ENCODE results near the gene SDK1.

Gene SDK1, protein sequence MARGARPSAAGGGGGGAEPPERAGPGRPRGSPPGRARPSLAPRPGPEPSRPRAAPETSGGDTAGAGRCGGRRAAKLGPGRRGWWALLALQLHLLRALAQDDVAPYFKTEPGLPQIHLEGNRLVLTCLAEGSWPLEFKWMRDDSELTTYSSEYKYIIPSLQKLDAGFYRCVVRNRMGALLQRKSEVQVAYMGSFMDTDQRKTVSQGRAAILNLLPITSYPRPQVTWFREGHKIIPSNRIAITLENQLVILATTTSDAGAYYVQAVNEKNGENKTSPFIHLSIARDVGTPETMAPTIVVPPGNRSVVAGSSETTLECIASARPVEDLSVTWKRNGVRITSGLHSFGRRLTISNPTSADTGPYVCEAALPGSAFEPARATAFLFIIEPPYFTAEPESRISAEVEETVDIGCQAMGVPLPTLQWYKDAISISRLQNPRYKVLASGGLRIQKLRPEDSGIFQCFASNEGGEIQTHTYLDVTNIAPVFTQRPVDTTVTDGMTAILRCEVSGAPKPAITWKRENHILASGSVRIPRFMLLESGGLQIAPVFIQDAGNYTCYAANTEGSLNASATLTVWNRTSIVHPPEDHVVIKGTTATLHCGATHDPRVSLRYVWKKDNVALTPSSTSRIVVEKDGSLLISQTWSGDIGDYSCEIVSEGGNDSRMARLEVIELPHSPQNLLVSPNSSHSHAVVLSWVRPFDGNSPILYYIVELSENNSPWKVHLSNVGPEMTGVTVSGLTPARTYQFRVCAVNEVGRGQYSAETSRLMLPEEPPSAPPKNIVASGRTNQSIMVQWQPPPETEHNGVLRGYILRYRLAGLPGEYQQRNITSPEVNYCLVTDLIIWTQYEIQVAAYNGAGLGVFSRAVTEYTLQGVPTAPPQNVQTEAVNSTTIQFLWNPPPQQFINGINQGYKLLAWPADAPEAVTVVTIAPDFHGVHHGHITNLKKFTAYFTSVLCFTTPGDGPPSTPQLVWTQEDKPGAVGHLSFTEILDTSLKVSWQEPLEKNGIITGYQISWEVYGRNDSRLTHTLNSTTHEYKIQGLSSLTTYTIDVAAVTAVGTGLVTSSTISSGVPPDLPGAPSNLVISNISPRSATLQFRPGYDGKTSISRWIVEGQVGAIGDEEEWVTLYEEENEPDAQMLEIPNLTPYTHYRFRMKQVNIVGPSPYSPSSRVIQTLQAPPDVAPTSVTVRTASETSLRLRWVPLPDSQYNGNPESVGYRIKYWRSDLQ (N-terminal part only)

DNA sequence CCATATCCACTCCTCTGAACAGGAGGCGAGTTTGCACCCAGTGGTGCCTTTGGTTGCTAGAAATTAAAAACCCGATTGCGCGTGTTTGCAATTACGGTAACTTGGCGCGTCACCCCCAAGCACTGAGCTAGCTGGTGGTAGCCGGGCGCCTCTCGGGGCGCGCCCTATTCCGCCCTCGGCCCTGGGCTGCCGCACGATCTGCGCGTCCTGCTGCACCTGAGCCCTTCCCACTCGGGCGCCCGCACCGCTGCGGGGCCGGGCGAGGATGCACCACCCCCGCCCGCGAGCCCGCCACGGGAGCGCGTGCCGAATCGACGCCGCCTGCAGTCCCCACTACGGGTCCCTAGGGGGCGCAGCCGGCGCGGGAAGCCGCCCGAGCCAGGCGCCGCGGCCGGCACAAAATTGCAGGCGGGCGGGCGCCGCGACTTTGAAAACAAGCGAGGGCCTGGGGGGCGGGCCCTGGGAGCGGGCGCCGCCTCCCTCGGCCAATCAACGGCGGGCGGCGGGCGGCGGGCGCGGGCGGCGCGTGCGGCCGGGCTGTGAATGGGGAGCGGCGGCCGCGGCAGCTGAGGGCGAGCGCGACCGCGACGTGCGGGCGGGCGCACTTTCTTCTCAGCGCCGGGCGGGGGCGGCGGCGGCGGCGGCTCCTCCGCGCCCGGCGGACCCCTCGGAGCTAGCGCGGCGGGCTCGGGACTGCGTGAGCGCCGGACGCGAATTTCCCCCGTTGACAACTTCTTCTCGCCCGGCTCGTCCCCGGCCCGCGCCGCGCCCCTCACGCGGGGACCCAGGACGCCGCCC lies at the start of gene SDK1:
Gene SDK1 (plus strand): TSS at position 602 of the 798 bp plus-strand sequence. CDS start 335 bp downstream, outside the sequence.
- DNase-seq: peak; percentile 92

DNA sequence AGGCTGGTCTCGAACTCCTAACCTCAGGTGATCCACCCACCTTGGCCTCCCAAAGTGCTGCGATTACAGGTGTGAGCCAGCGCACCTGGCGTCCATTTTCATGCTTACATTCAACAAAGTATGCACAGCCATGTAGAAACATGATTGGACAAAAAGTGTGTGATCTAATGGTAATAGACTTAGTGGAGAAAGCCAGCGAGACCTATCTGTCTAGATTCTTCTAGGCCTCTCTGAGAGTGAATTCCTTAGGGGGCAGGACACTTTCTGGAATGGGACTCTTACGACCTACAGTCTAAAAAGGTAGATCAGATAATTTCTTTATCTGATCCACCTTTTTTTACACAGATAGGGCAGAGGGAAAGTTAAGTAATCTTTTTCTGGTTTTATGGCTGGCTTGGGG lies 46.3 kb upstream of the SDK1 start:
- no peak for DNase-seq

GRCh38 chr7:3259711-3260400 lies 41.2 kb upstream of the SDK1 start:
- no peak for DNase-seq

DNA sequence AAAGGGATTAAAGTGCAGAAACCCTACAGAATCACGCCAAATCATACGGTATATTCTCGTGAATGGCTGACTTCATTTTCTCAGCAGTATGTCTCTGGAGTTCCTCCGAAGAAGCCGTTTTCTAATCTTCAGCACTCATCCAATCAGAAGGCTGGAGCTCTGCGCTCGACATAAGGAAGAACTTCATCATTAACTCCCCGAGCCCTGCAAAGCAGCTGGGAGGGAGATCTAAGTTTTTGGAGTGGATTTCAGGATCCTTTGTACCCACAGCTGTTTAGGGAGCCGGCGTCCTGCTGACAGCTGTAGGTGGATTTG lies 40.7 kb upstream of the SDK1 start:
- no peak for DNase-seq

DNA sequence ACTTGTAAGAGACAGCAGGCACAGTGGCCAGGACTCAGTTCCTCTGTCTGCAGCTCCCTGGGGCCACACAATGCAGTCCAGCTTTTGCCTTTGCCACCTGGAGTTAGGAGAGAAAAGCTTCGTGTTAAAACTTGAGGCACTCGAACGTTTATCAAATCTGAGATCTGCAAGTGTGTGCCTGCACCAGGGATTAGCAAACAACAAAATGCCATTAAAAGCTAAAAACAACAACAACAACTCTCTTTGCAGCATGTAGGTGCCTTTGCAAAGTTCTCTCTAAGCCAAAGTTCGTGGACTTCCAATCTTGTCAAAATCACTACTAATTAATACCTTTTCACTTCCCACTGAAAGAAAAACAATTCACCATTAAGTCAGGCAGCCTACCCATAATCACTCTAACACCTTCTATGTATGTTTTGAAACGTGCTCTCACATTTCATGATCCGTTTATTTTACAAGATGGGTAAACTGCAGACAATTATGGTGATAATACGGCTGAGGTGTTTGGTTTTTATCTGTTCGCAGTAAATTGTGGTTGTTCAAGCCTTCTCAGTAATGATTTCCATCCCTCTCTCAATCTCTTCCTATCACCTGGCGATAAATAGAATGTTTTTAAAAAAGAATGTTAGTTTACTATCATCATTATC lies 36.2 kb upstream of the SDK1 start:
- DNase-seq: no peak

GRCh38 chr7:3265388-3265787 lies 35.7 kb upstream of the SDK1 start:
- no peak for DNase-seq

DNA sequence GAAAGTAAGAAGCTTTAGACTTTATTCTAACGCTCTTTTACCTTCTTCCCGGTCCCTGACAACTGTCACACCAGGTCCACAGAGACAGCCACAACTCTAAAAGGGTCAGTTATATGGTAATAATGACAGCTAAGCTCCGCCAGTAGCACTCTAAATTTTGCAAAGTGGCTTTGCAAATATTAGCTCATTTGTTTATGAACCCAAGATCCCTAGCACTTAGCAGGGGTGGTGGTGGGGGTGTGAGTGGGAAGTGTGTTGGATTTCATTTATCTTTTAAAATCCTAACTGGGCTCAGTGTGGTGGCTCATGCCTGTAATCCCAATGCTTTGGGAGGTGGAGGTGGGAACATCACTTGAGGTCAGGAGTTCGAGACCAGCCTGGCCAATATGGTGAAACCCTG lies 34.8 kb upstream of the SDK1 start:
- DNase-seq: no peak

- no peak for DNase-seq
These were observed 32.9 kb upstream of the SDK1 start for GRCh38 chr7:3267966-3268690.

GRCh38 chr7:3270362-3270761 lies 30.7 kb upstream of the SDK1 start:
- no peak for DNase-seq

DNA sequence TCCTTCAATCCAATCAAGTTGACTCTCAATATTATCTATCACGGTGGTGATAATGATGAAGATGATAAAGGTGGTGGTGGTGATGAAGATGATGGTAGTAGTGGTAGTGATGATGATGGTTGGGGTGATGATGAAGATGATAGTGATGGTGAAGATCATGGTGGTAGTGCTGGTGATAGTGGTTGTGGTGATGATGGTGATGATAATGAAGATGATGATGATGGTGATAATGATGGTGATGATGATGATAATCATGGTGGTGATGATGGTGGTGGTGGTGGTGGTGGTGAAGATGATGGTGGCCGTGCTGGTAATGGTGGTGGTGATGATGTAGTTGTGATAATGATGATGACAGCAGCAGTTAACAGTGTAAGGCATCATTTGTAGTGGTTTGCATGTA lies 29.8 kb upstream of the SDK1 start:
- no peak for DNase-seq

GRCh38 chr7:3272691-3273141 lies 28.3 kb upstream of the SDK1 start:
- DNase-seq: no peak

GRCh38 chr7:3274131-3274530 lies 26.9 kb upstream of the SDK1 start:
- DNase-seq: no peak

DNA sequence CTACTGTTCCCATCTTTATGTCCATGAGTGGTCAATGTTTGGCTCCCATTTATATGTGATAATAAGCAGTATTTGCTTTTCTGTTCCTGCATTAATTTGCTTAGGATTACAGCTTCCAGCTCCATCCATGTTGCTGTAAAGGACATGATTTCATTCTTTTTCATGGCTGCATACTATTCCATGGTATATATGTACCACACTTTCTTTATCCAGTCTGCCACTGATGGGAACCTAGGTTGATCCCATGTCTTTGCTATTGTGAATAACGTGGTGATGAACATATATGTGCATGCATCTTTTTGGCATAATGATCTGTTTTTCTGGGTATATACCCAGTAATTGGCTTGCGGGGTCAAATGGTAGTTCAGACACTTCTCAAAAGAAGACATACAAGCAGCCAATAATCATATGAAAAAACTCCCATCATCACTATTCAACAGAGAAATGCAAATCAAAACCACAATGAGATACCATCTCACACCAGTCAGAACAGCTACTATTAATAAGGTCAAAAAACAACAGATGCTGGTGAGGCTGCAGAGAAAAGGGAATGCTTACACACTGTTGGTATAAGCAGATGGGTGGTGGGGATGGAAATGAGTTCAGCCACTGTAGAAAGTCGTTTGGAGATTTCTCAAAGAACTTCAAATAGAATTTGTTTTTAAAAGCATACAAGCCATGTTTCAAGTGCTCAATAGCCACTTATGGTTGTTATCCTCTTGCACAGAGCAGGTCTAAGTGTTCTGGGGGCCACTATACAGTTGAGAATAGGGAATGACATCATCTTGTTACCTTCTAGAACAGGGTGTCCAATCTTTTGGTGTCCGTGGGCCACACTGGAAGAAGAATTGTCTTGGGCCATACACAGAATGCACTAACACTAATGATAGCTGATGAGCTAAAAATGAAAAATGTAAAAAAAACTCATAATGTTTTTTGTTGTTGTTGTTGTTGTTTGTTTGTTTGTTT lies 23.2 kb upstream of the SDK1 start:
- DNase-seq: no peak

DNA sequence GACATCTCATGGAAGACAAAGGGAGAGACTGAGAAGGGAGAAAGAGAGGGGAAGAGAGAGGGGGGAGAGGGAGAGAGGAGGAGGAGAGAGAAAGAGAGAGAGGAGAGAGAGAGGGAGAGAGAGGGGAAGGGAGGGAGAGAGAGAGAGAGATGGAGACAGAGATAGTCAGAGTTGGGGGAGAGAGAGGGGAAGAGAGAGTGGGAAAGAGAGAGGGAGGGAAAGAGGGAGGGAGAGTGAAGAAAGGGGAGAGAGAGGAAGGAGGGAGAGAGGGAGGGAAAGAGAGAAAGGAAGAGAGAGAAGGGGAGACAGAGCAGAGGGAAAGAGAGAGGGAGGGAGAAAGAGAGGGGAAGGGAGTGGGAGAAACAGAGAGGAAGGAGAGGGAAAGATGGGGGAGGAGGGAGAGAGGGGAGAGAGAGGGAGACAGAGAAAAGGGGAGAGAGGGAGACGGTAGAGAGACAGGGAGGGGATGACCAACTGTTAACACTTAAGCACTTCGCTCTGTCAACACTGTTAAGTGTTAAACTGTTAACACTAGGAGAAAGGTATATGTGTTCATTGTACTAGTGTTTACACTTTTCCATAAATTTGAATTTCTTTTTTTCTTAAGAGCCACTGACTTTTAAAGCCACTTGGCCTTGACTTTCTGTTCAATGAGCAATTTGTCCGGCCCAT lies 21.8 kb upstream of the SDK1 start:
- DNase-seq: no peak

DNA sequence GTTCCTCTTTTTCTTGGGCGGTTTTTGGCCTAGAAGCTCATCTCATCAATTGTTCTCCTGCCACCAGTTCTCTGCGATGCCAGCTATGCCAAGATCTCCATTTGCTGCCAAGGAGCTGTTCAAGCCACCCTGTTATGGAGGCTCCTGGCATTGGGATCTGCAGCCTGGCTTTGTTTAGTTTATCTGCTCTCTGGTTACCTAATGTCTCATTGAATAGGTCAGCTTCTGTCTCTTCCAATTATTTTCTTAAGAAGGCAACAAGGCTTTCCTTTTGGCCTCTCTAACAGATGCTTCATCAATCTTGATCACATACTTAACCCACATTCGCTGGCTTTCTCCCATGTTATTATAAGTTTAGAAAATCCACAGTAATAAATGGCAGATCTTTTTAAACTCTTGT lies 20.6 kb upstream of the SDK1 start:
- no peak for DNase-seq

- no peak for DNase-seq
These were observed 20.0 kb upstream of the SDK1 start for GRCh38 chr7:3280946-3281656.

GRCh38 chr7:3282457-3282856 lies 18.6 kb upstream of the SDK1 start:
- no peak for DNase-seq

DNA sequence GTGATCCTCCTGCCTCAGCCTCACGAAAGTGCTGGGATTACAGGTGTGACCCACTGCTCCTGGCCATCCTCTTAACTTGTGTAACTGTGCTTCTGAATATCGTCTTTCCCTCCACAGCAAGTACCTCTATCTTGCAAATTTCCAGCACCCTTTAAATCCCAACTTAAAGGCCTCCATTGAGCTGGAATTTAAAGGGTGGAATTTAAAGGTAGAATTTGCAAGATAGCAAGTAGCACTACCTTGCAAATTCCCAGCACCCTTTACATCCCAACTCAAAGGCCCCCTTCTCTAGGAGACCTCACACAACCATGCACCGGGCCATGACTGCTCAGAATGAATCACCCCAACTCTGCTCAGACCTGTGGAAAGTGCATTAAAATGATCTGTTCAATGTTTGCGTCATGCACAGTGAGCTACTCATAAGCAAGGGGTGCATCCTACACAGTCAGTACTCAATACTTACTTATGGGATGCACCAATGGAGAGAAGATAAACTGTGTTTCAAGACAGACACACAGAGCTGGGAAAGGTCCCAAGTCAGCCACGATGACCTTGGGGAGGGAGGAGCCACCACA lies 17.8 kb upstream of the SDK1 start:
- no peak for DNase-seq
